ENCODE results near the gene ARL5A.
"Not testable (repeated sequence)": the region's sequence is repeated elsewhere in the genome, so short reads cannot be mapped to it uniquely, and the experiment has no call there.

Gene ARL5A

GRCh38 chr2:151794422-151794821, 33.8 kb downstream of the ARL5A start:
- DNase-seq = not testable (repeated sequence)

GRCh38 chr2:151793123-151793522, 35.1 kb downstream of the ARL5A start:
- no peak for DNase-seq

GRCh38 chr2:151792589-151792988, 35.6 kb downstream of the ARL5A start:
- DNase-seq = no peak

GRCh38 chr2:151791545-151791944, 36.7 kb downstream of the ARL5A start:
- DNase-seq = no peak

GRCh38 chr2:151790689-151791088, 37.5 kb downstream of the ARL5A start:
- no peak for DNase-seq

- DNase-seq = no peak
Measured at GRCh38 chr2:151789055-151789834, 39.0 kb downstream of the ARL5A start.

GRCh38 chr2:151786483-151786882, 41.7 kb downstream of the ARL5A start:
- DNase-seq = no peak

GRCh38 chr2:151786077-151786476, 42.1 kb downstream of the ARL5A start:
- no peak for DNase-seq

GRCh38 chr2:151783133-151783520, 45.1 kb downstream of the ARL5A start:
- no peak for DNase-seq

- no peak for DNase-seq
Measured at GRCh38 chr2:151782378-151783132, 45.7 kb downstream of the ARL5A start.

GRCh38 chr2:151781642-151782041, 46.6 kb downstream of the ARL5A start:
- no peak for DNase-seq

- DNase-seq = no peak
Measured at GRCh38 chr2:151780938-151781337, 47.3 kb downstream of the ARL5A start.

- DNase-seq = no peak
Measured at GRCh38 chr2:151777935-151778334, 50.3 kb downstream of the ARL5A start.

GRCh38 chr2:151777487-151777886, 50.7 kb downstream of the ARL5A start:
- DNase-seq = no peak

GRCh38 chr2:151776367-151776766, 51.9 kb downstream of the ARL5A start:
- DNase-seq = no peak

GRCh38 chr2:151775057-151775740, 53.0 kb downstream of the ARL5A start:
- no peak for DNase-seq

GRCh38 chr2:151774506-151774905, 53.7 kb downstream of the ARL5A start:
- DNase-seq = no peak

- DNase-seq = no peak
Measured at GRCh38 chr2:151771599-151772358, 56.4 kb downstream of the ARL5A start.

- DNase-seq = no peak
Measured at GRCh38 chr2:151770995-151771394, 57.2 kb downstream of the ARL5A start.

GRCh38 chr2:151769606-151770005, 58.6 kb downstream of the ARL5A start:
- DNase-seq = no peak

GRCh38 chr2:151767536-151767935, 60.7 kb downstream of the ARL5A start:
- no peak for DNase-seq

GRCh38 chr2:151766437-151767153, 61.6 kb downstream of the ARL5A start:
- no peak for DNase-seq

Measured in cerebellar nuclear complex (tissue), 1 donor.